B cell (primary cell): Measurements from ENCODE around the gene CCDC175. TPM values are rescaled to one million over a fixed set of nuclear protein-coding genes. Genes with fewer than 3 reads are reported as not detected.

ENCODE experiments used
- ATAC-seq: fragments of 200-7000 bp; cut with Tn5 transposase; one replicate; pipeline ENCODE4 v1.10.0; 2021; ENCODE audit warnings: low read depth, mild to moderate bottlenecking, moderate number of reproducible peaks, moderate library complexity
- CTCF ChIA-PET: fragments of 350-600 bp; sonication (Branson Sonifier 250); formaldehyde crosslinking; loops from one replicate; lab custom pipeline; 2021; ENCODE audit warnings: antibody characterized with exemption, inconsistent platforms; lab: Charles Lee
- POLR2A ChIA-PET: fragments of 350-600 bp; sonication (Branson Sonifier 250); formaldehyde crosslinking; loops from one replicate; lab custom pipeline; 2021; ENCODE audit warnings: antibody characterized with exemption; lab: Charles Lee
- DNase-seq: peaks from one replicate; pipeline ENCODE4 v3.0.0; 2013
- H2AFZ ChIP-seq: 2 replicates; pipeline ENCODE4 v1.6.1; 2012; ENCODE audit warnings: mild to moderate bottlenecking, low read depth, low read length; ENCODE audit not compliant: insufficient read depth, poor library complexity, severe bottlenecking
- H3K27ac ChIP-seq, 2 donors: 1 replicate in 1 of 2; 2 replicates in 1 of 2; pipeline ENCODE4 v1.5.1; 2012 to 2013; ENCODE audit warnings: low read length in 2 of 2, mild to moderate bottlenecking in 2 of 2, moderate library complexity in 1 of 2
- H3K27me3 ChIP-seq, 4 experiments: fragments of 200-600 bp in 1 of 4; sonication (generic) in 1 of 4; replicated peaks in 1 of 4; 1 replicate in 2 of 4; 2 replicates in 2 of 4; pipeline versions ENCODE4 v1.6.1 to v1.7.0; 2013 to 2016; ENCODE audit warnings: low read length in 3 of 4, mild to moderate bottlenecking in 2 of 4, mixed read lengths in 1 of 4, moderate library complexity in 1 of 4; ENCODE audit not compliant: insufficient read depth in 4 of 4, control insufficient read depth in 3 of 4; ENCODE audit errors: control extremely low read depth in 1 of 4
- H3K36me3 ChIP-seq, 2 experiments: replicated peaks in 1 of 2; 1 replicate in 1 of 2; 2 replicates in 1 of 2; pipeline versions ENCODE4 v1.6.1 to v1.7.1; 2013; ENCODE audit warnings: low read length in 1 of 2; ENCODE audit not compliant: insufficient read depth in 2 of 2, control insufficient read depth in 1 of 2; ENCODE audit errors: control extremely low read depth in 1 of 2, extremely low read depth in 1 of 2
- H3K4me1 ChIP-seq, 2 donors: fragments of 200-600 bp in 1 of 2; sonication (generic) in 1 of 2; 1 replicate in 1 of 2; 2 replicates in 1 of 2; pipeline versions ENCODE4 v1.5.1 to v1.6.1; 2013 to 2017; ENCODE audit warnings: low read length in 2 of 2; ENCODE audit not compliant: control insufficient read depth in 2 of 2, insufficient read depth in 2 of 2
- H3K4me2 ChIP-seq: replicated peaks from 2 replicates; pipeline ENCODE3; 2012; ENCODE audit warnings: mild to moderate bottlenecking, low read depth, low read length; ENCODE audit not compliant: poor library complexity, severe bottlenecking
- H3K4me3 ChIP-seq, 5 experiments: fragments of 200-600 bp in 1 of 5; sonication (generic) in 1 of 5; 1 replicate in 3 of 5; 2 replicates in 2 of 5; pipeline versions ENCODE4 v1.5.1 to v1.7.0; 2011 to 2016; ENCODE audit warnings: low read length in 4 of 5, mild to moderate bottlenecking in 4 of 5, low read depth in 2 of 5, control low read depth in 1 of 5, moderate library complexity in 1 of 5; ENCODE audit not compliant: insufficient read depth in 1 of 5; ENCODE audit errors: control extremely low read depth in 1 of 5, extremely low read depth in 1 of 5
- H3K79me2 ChIP-seq: fragments of 200-600 bp; sonication (generic); one replicate; pipeline ENCODE4 v1.6.0; 2016; ENCODE audit warnings: low read length; ENCODE audit not compliant: control insufficient read depth, insufficient read depth
- H3K9ac ChIP-seq: fragments of 200-600 bp; sonication (generic); 2 replicates; pipeline ENCODE4 v1.6.1; 2017; ENCODE audit warnings: mild to moderate bottlenecking, low read length, moderate library complexity
- H3K9me3 ChIP-seq, 3 donors: one replicate each; pipeline versions ENCODE4 v1.6.1 to v1.7.1; 2013; ENCODE audit warnings: low read length in 2 of 3; ENCODE audit not compliant: control insufficient read depth in 2 of 3, insufficient read depth in 1 of 3; ENCODE audit errors: control extremely low read depth in 1 of 3
- H4K20me1 ChIP-seq: 2 replicates; pipeline ENCODE4 v1.6.0; 2012; ENCODE audit warnings: mild to moderate bottlenecking, low read length; ENCODE audit not compliant: insufficient read depth, control insufficient read depth, poor library complexity, severe bottlenecking
- H3K27ac Mint-ChIP-seq: one replicate; pipeline ENCODE4 v1.8.0; 2021; ENCODE audit warnings: mixed read lengths
- H3K27me3 Mint-ChIP-seq: one replicate; pipeline ENCODE4 v1.8.0; 2021; ENCODE audit warnings: mixed read lengths
- H3K4me1 Mint-ChIP-seq: one replicate; pipeline ENCODE4 v1.8.0; 2021; ENCODE audit warnings: mixed read lengths
- H3K4me3 Mint-ChIP-seq: one replicate; pipeline ENCODE4 v1.8.0; 2021; ENCODE audit warnings: mixed read lengths
- H3K9me3 Mint-ChIP-seq: one replicate; pipeline ENCODE4 v1.8.0; 2022; ENCODE audit warnings: mixed read lengths; ENCODE audit not compliant: insufficient read depth
- CTCF ChIP-seq: fragments of 200-600 bp; IDR thresholded peaks from one replicate; pipeline ENCODE4 v1.8.0; 2022; ENCODE audit warnings: antibody characterized with exemption, mild to moderate bottlenecking
- EZH2 ChIP-seq: IDR thresholded peaks from 2 replicates; pipeline ENCODE4 v1.6.1; 2012; ENCODE audit warnings: borderline replicate concordance, low read depth, mild to moderate bottlenecking, moderate library complexity, low read length; ENCODE audit not compliant: insufficient read depth, poor library complexity, severe bottlenecking
- WGBS: methylation state at CpG from one replicate; pipeline ENCODE4 v1.1.5; 2013; ENCODE audit warnings: missing lambda C conversion rate; ENCODE audit not compliant: insufficient coverage; 5-methylcytosine and 5-hydroxymethylcytosine counted together
- intact Hi-C: fragments of 100-400 bp; cut with micrococcal nuclease; formaldehyde crosslinking; loops from one replicate; pipeline ENCODE4 v1.10.0; 2022
- polyA plus RNA-seq: library from polyadenylated mRNA; depleted of rRNA; stranded (reverse); fragments of >200 nt; gene quantifications from 2 replicates; pipeline ENCODE4 v1.2.3, GENCODE V29; 2012
- total RNA-seq, 2 donors: library from RNA; stranded (reverse); fragments of 120-200 nt in 1 of 2; gene quantifications; 1 replicate in 1 of 2; 2 replicates in 1 of 2; pipeline versions ENCODE4 v1.2.3 to v1.2.4, GENCODE V29; 2013 to 2022

The CCDC175 gene
- total and polyA plus RNA-seq, 2 donors (not counting 1 experiment from before 2014, with no cell fraction given) = not detected

GRCh38 chr14:59529189-59529588 lies 47.4 kb downstream of the CCDC175 start:
- Histone ChIP-seq H3K36me3 (no peaks in the 10 kb centered on the region), H3K4me1 (no peaks in the 10 kb centered on the region), H3K4me3 (no peak overlapping the region), H3K4me2 (no peak overlapping the region), H3K79me2 (no peaks in the 10 kb centered on the region), H4K20me1 (no peaks in the 10 kb centered on the region), H3K27ac (no peak overlapping the region), H3K27me3 (peaks cover 0 to 6% (median 3%) of the 10 kb centered on the region in 4 experiments), H3K9ac (no peak overlapping the region), H3K9me3 (no peaks in the 10 kb centered on the region), H2AFZ (no peak overlapping the region)
- no peak for TF ChIP-seq CTCF
- TF ChIP-seq EZH2 = no peak
- WGBS = no CpG with 5 or more reads among the region's 2 CpGs
- Mint-ChIP-seq H3K27me3 (peaks cover 13% of the 10 kb centered on the region), H3K4me1 (no peaks in the 10 kb centered on the region), H3K4me3 (no peak overlapping the region), H3K9me3 (peaks cover 2% of the 10 kb centered on the region), H3K27ac (no peak overlapping the region)
- ATAC-seq (no peak), DNase-seq (no peak)
- intact Hi-C loops = no loop called here
- ChIA-PET CTCF (no interaction called here), POLR2A (no interaction called here)

GRCh38 chr14:59520224-59520623 lies 56.4 kb downstream of the CCDC175 start:
- TF ChIP-seq CTCF (no peak), EZH2 (no peak)
- Histone ChIP-seq H3K4me3 (no peak overlapping the region), H3K9ac (no peak overlapping the region), H3K36me3 (no peaks in the 10 kb centered on the region), H4K20me1 (no peaks in the 10 kb centered on the region), H3K27me3 (peaks cover 0 to 3% (median 0%) of the 10 kb centered on the region in 4 experiments), H3K4me1 (no peaks in the 10 kb centered on the region), H2AFZ (no peak overlapping the region), H3K27ac (no peak overlapping the region), H3K9me3 (no peaks in the 10 kb centered on the region), H3K79me2 (no peaks in the 10 kb centered on the region), H3K4me2 (no peak overlapping the region)
- H3K27me3 Mint-ChIP-seq = no peaks in the 10 kb centered on the region
- no peaks in the 10 kb centered on the region for H3K4me1 Mint-ChIP-seq
- no peak overlapping the region for H3K27ac Mint-ChIP-seq
- CTCF ChIA-PET = no interaction called here
- H3K9me3 Mint-ChIP-seq = no peaks in the 10 kb centered on the region
- intact Hi-C loops = no loop called here
- no peak for DNase-seq
- ATAC-seq = no peak
- H3K4me3 Mint-ChIP-seq = no peak overlapping the region
- POLR2A ChIA-PET = no interaction called here
- no CpG with 5 or more reads among the region's 3 CpGs for WGBS
